CD4-positive, alpha-beta T cell treated with Interleukin-2 at 100 ng/mL for 4 hours (primary cell): ENCODE results near the gene NSFL1C.

Source experiments
- DNase-seq: peaks from one replicate; pipeline ENCODE4 v3.0.0-alpha.2; 2020; ENCODE audit warnings: low spot score

The NSFL1C gene

DNA sequence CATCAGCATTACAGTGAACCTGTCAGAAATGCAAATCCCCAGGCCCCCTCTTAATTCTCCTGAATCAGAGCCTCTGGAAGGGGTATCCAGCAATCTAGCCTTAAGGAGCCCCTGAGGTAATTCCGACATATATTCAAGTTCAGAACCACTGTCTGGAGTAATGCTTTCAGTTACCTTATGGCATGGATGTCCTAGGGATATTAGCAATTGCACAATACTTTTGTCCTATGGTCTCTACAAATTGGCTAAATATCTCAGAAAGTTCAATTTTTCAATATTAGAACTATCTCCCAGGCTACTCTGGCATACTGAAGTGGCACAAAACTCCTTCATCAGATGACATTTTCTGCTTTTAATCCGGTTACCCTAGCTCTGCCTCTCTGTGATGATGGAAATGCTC is 6.4 kb downstream of the NSFL1C start:
- DNase-seq, result no peak

DNA sequence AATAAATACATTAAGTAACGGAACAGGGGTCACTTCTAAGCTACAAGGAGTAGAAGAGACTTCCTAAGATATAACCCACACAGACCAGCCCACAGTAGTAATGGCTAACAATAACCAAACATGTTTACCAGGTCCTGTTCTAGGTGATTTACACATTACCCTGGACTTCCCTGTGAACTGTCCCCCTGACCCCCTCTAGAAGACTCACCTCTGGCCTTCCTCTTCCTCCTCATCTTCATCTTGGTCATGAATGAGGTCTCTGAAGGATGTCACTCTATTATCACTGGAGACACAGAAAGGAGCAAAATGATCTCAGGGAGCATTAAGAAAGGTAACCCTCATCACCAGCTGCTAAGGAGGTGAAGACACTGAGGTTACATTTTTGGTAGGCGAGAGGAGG is 8.7 kb downstream of the NSFL1C start:
- no peak for DNase-seq

DNA sequence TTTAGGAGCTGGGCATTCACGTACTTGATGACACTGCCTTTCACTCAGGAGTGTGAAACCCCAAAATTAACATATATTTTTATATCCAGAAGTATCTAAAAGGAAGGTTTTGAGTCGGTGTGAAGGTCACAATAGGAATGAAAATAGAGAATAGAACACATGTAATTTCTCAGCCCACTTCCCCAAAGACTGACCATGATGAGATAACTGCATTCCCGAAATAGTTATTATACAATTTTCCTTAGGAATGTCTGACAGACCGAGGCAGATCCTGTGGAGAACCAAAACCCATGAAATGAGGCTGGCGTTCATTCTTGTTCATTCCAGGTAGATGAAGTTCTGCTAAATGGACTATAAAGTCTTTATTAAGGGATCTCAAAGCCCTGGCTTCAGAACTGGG is 10.3 kb downstream of the NSFL1C start:
- no peak for DNase-seq

DNA sequence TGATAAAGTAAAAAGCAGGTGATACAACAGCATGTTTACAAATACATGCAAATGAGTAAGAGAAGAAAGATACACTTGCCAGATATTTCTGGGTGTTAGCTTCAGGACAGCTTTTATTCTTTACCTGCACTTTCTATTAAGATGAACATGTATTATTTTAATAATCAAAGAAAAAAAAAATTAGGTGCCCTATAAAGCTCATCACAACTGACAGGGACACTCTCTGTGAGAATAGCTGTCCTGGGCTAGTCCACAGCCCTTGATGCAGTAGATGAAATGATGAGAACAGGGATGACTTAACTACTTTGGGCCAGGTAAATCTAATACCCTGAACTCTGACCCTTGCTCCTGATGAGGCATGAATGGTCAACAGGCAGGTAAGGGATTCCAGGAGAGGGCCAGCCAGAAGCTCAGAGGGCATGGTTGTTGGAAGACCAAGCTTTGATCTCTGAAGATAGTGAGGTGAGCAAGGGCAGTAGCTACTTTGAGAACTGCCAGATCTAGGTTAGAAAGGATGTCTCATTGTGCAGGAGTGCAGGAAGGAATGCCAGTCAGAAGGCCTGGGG is 15.6 kb downstream of the NSFL1C start:
- DNase-seq, result no peak

DNA sequence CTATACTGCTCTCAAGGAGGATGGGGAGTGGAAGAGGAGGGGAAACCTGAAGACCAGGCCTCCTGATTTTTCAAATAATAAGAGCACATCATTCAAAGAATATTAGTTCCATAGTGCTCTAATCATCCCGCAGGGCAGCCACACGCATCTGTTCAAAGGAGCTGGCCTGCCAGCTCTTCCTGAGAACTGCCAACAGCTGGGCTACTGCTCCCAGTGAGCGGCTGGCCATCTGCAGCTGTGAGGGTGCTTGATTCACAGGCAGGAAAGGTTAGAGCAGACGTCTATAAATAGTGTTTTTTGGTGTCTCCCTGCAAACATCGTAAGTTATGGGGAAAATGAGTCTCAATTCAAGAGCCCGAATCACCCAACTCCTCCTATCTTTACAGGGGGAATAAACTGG is 17.3 kb downstream of the NSFL1C start:
- DNase-seq, result no peak

DNA sequence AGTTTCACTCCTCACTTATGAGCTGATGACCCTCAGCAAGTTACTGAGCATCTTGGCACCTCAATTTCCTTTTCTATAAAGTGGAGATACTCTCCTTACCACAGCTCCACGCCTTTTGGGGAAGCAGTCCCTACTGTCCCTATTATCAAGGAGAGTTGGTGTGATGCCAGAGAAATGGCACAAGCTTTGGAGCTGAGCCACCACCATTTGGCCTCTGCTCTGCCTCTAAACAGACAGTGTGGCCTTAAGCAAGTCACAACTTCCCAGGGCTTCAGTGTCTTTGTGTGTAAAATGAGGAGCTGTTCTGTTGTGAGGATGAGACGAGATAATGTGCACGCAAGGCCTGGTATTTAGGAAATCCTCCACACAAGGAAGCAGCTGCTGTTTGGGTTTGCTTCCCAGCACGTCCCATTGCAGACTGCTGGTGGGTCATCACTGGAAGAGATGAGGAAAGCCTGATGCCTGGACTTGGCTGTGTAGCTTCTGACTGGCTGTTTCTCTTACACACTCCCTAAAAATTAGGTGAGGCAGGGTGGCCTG is 18.5 kb downstream of the NSFL1C start:
- no peak for DNase-seq

DNA sequence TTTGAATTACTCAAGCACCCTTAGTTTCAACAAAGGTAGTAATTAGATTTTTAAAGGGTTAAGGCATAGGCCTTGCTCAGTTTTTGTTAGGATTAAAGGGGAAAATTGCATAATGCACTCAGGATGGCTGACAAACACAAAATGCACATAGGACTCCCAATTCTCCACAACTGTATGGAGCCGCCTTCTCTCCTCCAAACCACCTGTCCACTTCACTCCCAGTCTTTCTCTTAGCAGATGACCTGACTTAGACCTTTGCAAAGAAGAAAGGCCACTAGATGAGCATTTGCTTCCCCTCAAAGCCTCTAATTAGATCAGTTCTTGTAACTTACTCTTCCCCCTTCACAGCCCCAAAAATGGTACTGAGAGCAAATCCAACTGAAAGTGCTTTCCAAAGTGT is 20.1 kb downstream of the NSFL1C start:
- DNase-seq, result no peak

DNA sequence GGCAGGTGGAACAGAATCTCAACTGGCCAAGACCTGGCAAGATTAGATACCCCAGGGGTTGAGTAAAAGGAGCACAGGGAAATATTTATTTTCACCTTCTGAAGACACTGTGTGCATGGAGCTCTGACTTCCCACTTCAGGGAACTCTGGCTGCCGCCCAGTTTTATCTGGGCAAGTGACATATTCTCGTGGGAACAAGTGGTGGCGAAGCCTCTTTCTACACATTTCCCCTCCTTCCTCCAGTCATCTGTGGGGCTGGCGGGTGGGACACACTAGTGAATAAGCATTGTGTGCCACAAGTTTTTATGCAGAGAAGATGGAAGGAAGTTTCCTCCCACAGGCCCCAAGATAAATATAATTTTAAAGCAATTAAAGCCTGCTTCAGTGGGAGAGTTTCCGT is 23.6 kb downstream of the NSFL1C start:
- DNase-seq, result no peak

DNA sequence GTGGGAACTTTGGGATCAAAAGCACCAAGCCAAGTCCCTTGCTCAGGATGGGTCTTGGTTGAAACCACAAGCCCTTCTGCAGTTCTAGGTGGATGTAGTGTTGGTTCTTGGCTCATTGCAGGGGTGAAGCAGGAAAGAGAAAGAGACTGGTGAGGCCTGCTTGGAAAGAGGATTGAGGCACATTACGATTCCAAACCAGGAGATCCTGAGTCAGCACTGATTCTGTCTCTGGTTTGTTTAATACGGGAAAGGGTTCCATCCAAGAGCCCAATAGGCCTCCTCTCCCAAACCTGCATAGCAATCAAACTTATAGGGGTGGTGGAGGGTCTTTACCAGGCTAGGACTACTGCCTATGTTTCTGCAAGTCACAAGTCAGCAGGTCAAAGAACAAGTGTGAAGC is 24.3 kb downstream of the NSFL1C start:
- no peak for DNase-seq

DNA sequence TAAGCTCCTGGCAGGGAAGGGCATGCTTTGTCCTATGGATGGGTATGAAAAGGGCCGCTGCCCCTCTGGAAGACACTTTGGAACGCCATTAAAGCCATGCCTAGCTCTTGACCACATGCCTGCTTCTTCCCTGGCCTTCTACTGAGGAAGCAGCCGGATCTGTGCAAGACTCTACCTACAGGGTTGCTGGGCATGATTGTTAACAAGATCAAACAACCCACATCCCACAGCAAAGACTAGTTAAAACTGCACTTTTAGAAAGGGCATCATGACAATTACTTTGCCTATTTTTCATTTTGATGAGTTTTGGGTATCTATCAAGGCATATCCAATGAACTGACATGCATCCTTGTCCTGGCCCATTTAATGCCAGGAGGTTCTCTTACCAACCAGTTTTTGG is 25.5 kb downstream of the NSFL1C start:
- DNase-seq, result no peak

DNA sequence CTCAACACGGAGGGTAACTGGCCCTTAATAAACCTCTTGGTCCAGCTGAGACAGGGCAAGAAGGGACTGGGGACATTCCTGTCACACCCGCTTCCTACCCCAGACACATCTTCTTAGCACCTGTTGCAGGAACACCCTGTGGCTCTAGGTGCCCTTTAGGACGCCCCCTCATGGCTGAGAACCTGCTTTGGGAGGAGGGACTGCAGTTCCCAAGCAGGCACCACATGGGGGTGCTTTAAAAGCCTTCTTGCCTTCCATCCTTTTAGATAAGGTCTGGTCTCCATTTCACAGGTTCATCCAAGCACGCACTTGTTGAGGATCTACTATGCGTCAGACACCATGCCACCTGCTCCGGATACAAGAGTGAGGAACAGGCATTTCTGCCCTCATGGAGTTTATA is 26.6 kb downstream of the NSFL1C start:
- DNase-seq, result no peak

DNA sequence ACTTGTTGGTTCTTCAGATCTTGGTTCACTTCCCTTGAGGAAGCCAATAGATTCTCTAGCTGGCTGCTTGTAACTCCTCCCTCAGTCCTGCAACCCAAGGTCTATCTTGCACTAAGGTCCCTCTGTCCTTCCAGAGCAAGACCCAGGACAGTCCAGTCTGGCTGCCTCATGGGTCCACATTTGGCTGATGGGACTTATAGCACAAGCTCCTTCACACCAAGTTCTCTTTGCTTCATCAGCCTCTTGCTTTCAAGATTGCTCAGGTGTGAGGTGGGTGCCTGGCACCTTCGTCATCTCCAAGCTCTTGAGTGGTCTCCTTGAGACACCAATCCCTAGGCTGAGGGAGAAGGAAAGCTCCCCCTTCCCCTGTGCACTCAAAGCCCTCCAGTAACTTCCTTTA is 28.3 kb downstream of the NSFL1C start:
- no peak for DNase-seq

DNA sequence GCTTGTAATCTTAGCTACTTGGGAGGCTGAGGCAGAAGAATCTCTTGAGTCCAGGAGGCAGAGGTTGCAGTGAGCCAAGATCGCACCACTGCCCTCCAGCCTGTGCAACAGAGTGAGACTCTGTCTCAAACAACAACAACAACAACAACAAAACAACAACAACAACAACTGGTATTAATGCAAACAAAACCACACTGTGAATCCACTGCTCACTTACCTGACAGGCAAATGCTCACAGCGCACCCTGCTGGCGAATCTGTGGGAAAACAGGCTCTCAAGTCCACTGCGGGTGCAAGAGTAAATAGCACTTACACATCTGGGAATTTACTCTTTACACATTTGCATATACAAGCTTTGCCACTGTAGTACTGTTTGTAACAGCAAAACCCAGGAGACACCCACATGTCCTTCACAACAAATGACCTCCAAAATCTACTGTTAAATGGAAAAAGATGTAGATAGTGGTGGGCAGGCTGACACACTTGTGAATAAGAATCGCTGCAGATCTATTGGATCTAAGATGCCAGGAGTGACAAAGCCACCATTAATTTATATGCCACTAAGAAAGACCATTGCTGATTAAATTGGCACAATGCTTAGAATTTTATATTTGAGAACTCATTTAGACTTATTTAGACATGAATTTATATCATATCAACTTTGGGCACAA is 29.3 kb downstream of the NSFL1C start:
- DNase-seq, result peak; percentile 82

DNA sequence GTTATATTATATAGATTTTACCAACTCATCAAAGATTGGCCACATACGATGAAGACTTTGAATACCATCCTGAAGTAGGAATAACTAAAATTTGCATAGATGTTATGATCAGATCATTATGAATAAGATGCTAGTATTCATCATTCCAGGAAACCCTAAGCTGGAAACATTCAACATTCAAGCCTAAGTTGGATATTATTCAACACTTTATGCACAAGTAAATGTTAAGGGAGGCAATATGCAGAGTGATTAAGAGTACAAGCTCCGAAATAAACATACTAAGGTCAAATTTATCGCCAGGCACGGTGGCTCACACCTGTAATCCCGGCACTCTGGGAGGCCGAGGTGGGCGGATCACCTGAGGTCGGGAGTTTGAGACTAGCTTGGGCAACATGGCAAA is 30.4 kb downstream of the NSFL1C start:
- no peak for DNase-seq

DNA sequence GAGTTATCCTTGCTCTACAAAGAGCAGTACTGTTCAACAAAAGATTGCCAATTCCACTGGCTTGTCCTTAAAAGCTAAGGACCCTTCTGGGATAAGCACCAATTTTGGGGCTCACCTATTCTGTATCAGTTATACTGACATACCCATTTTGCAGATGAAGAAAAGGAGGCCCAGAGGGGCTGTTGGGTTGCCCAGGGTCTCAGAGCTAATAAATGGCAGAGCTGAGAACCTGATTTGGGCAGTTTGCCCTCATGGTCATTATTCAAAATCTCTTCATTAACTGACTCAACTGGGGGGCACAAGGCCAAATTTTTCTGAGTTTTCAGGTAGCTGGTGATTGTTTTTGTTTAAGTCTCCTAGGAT is 31.3 kb downstream of the NSFL1C start:
- no peak for DNase-seq

DNA sequence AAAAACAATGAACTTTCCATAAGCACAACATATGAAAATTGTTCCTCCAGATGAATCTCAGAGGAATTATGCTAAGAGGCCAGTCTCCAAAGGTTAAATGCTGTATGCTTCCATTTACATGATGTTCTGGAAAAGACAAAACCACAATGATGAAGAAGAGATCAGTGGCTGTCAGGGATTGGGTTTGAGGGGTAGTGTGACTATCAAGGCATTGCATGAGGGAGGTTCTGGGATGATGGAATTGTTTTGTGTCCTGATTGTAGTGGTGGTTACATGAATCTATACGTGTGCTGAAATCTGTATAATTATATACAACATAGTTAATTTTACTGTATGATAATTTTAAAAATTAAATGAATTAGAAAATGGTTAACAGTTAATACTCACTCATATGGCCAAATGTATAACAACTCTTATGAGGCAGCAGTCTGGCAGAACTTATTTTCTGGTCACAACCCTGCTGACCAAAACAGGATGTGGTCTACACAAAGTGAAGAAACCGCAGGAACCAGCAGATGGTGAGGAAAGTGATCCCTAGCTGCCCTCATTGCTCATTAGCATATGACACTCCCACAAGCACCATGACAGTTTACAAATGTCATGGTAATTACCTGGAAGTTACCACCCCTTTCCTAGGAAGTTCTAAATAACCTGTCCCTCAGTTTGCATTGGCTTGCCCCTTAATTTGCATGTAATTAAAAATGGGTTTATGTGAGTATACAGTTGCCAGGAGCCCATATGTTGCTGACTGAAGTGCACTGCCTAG is 31.9 kb downstream of the NSFL1C start:
- DNase-seq, result peak; percentile 79

DNA sequence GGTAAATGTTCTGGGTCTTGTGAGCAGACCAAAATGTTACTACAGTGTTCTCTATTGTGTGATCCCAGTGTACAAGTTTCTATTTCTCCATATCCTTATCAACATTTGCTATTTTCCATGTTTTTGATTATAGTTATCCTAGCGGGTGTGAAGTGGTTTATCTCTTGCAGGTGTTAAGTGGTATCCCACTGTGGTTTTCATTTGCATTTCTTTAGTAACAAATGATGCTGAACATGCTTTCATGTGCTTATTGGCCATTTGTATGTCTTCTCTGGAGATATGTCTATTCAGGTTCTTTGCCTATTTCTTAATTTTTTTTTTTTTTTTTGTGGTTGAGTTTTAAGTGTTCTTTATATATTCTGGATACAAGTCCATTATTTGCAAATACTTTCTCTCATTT is 35.5 kb downstream of the NSFL1C start:
- DNase-seq, result no peak

DNA sequence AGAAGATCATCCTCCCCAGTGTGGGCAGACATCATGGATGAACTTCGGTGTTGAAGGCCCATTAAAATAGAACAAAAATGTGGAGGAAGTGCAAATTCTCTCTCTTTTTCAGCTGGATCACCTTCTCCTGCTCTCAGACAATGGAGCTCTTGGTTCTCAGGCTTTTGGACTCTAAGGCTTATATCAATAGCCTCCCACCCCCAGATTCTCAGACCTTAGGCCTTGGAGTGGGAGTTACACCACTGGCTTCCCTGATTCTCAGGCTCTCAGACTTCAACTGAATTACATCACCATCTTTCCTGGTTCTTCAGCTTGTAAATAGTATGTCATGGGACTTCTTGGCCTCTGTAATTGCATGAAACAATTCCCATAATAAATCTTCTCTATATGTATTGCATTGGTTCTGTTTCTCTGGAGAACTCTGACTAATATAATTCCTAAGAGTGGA is 36.6 kb downstream of the NSFL1C start:
- no peak for DNase-seq

DNA sequence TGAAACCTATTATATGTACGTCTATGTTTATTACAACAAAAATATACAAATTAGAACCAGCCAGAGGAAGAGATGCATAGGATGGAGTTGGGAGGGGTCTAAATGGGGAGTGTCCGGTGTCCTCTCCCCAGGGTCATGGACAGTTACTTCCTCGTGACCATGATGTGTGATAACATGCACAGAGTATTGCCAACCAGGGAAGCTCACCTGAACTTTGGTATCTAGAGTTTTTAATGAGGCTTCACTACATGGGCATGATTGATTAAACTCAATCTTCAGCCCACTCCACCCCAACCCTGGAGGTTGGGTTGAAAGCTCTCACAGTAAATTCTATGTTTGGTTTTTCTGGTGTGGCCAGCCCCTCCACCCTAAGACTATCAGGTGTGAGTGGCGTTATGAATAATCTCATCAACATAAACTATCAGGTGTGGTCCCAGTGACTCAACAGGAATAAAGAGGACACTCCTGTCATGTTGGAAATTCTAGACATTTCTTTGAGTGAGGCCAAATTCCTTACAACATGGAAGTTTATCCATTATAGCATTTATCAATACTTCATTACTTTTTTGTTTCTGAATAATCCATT is 37.4 kb downstream of the NSFL1C start:
- DNase-seq, result no peak

DNA sequence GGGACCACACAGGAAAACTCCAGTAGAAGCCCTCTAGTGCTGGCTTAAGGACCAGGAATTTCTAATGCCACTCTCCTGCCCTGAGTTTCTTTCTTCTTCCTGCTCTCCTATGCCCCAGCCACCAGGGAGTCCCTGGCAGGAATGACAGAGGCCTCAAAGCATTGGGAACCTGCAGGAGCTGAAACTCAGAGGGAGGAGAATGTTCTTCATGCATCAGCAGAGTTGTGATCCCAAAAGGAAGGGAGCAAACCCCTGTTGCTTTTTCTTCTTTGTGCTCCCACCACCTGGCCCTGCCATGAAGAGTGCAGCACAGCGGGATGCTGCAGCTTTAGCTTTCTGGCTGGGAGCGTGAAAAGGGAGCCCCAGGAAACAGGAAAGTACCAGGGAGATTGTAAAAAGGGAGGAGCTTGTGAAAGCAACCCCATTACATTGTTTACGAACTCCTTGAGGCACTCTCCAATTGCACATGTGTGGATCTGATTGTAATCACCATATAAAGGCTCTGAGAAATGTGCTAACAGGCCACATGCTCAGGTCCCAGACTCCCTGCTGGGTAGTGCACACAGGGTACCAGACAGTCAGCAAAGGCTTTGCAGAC is 39.1 kb downstream of the NSFL1C start:
- no peak for DNase-seq

DNA sequence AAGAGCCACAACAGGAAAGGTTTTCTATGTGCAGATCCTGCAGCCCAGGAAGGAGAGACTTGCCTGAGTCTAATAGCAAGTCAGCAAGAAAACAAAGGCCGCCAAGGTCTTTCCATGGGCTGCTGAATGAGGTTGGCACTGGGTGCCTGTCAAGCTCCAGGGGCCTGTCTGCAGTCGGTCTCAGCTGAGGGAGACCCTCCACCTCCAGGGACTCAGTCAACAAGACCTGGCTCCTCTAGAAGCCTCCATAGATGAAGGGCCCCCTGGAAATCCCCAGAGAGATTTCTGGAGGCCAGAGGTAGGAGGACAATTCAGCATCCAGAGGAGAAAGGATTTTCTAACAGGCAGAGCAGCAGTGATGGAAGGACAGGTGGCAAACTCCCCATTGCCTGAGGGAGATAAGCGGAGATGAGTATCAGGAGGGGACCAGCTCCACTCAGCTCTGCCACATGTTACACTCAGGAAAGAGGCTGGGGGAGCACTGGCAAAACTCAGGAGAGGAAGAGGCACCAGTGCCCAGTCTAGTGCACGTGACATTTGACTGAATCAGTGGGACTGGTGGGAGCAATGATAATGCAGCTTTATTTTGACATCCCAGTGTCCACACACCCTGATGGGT is 40.3 kb downstream of the NSFL1C start:
- no peak for DNase-seq

DNA sequence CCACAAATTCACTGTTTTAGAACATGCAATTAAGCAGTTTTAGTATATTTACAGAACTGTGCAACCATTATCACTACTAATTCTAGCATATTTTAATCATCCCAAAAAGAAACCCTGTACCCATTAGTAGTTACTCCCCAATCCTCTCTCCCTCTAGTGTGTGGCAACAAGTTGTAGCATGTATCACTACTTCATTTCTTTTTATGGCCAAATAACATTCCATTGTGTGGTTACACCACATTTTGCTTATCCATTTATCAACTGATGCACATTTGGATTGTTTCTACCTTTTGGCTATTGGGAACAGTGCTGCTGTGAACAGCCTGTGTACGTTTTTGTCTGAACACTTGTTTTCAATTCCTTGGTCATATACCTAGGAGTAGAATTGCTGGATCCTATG is 42.3 kb downstream of the NSFL1C start:
- DNase-seq, result no peak
